Medulla oblongata (tissue), 1 donor: ENCODE results near the gene SLC7A14.

Experiments
- DNase-seq: peaks from one replicate; pipeline ENCODE4 v3.0.0-alpha.2; 2015; ENCODE audit errors: extremely low spot score

The SLC7A14 gene

DNA sequence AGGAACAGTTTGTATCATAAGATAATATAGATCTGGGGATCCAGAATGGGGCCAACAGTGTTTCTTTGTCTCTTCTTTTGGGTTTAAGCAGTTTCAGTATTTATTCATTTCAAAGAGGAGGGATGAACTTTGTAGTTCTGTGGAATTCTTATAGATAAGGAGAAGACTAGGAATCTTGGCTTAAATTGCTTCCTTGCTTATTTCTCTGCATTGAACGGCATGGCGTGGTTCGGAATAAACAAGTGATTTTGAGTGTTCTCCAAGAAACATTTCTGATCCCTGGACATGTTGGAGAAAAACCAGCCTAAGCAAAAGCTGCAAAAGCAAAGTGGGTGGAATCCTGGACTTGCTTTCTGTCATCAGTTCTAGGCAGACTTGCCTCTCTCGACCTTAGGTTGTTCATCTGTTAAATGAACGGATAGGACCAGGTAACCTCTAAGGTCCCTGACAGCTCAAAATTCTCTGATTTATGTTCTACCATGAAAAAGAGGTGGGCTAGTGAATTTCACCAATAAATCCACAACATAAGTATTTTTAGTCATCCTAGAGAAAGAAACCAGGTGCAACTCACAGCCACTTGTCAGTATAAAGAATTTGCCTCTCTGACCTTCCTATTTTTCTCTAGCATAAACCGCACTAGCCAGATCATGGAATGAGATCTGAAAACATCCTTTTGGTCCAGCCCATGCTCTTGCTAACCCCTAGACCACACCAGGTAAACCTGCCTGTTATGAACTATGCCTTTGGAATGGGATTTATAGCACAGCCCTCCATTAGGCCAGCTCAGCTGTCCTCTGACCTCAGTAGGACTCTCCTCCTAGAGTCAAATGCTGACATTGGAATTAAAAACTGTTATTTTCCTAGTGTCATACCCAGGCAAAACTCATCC lies 88.4 kb downstream of the SLC7A14 start:
- DNase-seq: no peak

DNA sequence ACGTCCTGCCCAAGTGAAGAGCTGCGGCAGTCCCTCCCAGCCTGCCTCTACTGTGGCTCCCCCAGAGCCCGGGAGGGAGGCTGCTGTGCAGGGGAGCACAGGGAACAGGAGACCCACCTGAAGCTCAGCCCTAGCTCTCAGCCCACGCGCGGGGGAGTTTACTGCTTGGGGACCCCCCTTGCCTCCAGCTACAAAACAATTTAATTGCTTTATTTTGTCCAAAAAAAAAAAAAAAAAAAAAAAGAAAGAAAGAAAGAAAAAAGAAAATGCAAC lies 89.1 kb downstream of the SLC7A14 start:
- no peak for DNase-seq

DNA sequence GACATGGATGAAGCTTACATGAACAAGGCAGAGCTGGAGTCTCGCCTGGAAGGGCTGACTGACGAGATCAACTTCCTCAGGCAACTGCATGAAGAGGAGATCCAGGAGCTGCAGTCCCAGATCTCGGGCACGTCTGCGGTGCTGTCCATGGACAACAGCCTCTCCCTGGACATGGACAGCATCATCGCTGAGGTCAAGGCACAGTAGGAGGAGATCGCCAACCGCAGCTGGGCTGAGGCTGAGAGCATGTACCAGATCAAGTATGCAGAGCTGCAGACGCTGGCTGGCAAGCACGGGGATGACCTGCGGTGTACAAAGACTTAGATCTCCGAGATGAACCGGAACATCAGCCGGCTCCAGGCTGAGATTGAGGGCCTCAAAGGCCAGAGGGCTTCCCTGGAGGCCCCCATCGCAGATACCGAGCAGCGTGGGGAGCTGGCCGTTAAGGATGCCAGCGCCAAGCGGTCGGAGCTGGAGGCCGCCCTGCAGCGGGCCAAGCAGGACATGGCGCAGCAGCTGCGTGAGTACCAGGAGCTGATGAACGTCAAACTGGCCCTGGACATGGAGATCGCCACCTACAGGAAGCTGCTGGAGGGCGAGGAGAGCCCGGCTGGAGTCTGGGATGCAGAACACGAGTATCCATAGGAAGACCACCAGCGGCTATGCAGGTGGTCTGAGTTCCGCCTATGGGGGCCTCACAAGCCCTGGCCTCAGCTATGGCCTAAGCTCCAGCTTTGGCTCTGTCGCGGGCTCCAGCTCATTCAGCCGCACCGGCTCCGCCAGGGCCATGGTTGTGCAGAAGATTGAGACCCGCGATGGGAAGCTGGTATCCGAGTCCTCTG lies 89.6 kb downstream of the SLC7A14 start:
- no peak for DNase-seq

DNA sequence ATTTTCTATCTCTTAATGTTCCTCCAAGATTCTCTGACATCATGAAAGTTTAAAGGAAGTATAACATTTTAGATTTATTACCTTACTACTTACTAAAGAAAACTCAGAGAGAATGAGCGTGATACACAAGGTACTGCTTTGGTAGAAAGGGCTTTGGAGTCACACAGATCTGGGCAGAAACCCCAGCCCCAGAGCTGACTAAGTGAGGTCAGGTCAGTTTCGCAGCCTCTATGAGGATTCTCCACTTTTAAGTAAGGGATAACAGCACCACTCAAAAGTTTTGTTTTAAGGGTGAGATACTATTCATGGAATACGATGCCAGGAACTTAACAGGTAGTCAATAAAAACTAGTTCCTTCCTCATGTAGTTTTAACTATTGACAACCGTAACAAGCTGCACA lies 91.1 kb downstream of the SLC7A14 start:
- DNase-seq: no peak

DNA sequence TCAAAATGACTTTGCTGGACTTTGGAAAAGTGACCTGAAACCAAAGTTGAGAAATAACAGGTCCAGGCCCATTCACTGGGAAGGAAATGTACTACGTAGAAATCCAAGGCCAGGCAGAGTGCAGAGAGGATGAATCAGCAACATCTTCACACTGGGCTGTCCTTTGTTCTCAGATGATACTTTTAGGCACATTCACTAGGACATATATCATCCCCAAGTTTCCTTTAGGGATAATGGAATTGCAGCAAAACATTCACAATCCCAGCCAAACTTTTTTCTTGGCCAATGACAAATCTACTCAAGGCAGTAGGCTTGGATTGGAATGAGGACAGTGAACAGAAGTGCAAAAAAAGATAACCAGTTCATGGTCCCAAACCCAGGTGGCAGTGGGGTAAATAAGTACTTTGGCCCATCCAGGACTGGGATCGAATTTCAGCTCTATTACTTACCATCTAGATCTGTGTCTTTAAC lies 92.1 kb downstream of the SLC7A14 start:
- DNase-seq: peak; percentile 54

DNA sequence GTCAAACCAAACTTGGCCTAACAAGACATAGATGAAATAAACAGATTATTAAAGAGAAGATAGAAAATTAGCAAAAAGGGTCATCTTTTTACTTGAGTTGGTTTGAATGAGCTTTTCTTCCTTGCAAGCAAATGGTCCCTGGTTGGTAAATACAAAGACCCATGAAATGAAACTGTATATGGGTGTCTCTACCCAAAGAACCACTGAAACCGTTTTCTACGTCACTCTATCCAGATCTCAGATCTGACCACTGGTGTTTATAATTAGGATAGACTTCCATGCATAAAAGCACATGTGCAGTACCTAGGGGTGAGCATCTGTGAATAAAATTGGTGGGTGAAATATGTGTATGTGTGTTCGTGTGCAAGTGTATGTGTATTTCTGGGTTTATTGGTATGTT lies 94.0 kb downstream of the SLC7A14 start:
- DNase-seq: no peak

DNA sequence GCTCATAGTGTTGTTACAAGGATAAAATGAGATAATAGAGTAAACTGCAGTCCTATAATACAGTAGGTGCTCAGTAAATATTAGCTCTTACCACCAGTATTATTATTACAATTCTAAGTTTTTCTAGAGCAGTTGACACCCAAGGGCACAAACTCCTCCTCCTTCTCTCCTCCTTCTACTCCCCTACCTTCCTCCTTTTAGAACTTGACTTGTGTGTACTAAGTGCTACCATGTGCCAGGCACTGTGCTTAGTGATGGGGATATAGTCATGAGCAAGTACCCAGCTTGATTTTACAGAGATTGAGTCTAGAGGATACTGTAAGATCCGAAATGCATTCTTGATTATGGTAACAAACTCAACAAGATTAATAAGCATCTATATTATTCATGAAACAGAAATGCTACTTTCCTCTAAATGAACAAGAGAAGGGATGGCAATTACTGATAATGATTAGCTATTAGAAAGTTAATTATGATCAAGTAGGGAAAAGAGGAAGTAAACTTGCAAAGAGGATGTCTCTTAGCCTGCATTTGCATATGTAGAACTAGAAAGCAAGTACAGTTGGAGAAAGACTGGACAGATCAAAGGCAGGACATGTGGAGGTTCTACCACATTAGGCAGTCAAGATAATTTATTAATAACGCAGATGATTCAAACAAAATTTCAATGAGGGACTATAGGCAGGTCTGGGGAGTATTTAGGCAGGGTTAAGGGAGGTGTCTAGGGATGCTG lies 94.9 kb downstream of the SLC7A14 start:
- no peak for DNase-seq

DNA sequence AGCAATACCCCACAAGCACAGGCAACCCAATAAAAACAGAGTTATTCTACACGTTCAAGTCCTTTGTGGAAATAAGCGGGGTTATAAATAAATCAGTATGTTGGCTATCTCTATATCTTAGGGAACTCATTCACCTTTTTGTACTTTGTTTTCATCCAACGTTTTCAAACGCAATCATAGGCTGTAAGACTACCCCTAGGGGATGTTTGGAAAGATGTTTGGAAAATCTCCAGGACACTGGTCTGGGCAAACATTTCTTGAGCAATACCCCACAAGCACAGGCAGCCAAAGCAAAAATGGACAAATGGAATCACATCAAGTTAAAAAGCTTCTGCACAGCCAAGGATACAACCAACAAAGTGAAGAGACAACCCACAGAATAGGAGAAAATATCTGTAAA lies 97.1 kb downstream of the SLC7A14 start:
- DNase-seq: no peak

DNA sequence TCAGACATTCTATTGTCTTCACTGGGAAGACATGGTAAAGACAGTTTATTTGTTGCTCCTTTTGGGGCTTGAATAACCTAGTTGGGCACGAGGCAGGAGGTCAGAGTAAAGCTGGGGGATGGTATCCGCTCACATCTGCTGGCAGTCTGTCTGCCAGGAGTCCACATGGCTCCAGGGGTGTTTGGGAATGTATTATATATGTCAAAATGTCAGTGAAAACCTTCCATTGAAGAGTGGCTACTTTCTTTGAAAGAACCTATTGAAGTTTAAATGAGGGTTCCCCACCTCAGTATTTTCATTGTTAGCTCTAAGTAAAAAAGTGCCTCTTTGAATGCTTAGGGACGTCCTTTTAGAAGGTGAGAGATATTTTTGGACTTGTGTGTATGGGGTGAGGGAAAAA lies 98.8 kb downstream of the SLC7A14 start:
- DNase-seq: no peak

DNA sequence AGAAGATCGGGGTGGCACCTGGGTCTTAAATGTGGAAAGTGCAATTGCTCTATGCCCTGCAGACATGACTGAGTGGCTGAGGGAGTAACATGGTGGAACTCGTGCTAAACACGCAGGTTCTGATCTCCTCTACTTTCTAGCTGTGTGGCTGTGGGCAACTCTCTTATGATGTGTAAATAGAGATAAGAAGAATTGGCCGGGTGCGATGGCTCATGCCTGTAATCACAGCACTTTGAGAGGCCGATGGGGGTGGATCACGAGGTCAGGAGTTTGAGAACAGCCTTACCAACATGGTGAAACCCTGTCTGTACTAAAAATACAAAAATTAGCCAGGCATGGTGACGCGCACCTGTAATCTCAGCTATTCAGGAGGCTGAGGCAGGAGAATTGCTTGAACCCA lies 99.5 kb downstream of the SLC7A14 start:
- no peak for DNase-seq

DNA sequence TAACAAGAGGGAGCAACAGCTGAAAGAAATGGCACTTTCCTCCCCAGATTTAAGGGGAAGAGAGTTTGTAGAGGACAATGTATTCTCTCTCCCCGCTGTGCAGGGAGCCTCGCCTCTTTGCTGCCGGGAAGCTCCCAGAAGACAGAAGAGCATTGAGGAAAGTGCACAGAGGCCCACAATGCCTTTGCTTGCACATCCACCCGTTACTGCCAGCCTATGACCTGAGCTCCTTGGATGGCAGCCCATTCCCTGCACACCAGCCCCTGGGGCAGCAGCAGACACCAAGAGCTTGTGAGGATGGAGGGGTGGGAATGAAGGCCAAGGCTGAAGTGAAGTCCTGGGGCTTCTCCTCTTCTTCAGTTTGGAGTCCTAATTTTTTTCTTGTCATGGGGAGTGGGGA lies 100.2 kb downstream of the SLC7A14 start:
- peak; percentile 92 for DNase-seq

DNA sequence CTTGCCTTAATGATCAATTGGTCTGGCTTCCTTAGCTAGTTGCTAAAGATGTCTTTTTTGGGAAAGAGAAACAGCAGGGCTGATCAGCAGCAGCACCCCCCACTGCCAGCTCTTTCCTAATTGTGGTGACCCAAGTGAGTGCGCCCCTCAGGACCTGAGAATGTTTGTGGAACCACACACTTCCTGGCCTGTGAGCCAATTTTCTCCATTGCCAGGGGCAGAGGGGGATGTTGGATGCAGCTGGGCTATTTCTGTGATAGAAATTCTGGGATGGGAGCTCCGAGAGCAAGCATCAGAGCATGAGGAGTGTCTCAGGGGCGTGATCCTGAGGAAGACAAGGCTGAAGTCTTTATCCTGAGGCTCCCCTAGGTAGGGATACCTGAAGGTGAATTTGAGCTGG lies 100.6 kb downstream of the SLC7A14 start:
- DNase-seq: no peak

DNA sequence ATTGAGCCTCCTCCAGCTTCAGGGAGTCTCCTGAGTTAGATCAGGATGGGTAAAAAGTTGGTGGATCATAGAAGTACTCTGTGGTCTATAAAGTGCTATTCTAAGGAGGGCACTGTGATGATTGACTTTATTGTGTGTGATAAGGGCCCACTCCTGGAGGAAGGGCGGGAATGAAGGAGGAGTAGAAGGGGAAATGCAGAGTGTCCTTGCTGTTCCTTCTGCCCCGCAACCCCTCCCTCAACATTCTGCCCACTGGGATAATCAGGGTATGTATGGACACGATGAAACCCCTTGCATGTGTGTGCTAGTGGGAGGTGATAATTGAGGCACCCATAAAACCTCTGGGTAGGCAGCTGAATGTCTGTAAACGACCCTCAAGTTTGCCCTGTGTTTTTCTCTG lies 101.0 kb downstream of the SLC7A14 start:
- no peak for DNase-seq

DNA sequence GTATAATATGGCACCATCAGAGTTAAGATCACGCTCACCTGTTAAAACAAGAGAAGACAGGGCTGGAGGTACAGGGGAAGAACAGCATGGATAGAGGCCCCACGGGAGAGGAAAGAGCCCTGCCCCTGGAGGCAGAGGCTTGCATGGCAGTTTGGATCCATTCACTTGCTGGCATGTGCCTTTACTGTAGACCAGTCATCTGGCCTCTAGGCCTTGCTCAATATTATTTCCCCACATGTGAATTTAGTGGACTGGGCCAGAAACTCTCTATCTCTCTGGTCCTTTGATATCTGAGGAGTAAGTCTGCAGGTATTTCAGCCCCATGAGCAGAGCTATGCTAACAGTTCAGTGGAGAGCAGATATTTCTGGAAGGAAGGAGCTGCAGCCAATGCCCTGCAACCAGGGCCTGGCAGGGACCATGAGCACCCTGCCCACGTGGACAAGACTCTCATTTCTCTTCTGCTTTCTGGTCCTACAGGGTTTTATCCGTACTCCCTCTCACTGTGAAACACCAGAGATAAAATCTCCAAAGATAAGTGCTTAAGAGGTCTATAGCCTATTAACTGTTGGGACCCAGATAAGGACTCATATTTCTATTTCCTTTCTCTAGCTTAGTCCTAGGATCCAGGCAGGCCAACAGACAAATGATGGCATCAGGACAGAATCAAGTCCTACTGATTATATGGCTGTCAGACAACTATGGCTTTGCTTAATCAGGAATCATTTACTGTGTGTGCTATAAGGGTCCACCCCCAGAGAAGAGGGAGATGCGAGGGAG lies 102.2 kb downstream of the SLC7A14 start:
- no peak for DNase-seq

DNA sequence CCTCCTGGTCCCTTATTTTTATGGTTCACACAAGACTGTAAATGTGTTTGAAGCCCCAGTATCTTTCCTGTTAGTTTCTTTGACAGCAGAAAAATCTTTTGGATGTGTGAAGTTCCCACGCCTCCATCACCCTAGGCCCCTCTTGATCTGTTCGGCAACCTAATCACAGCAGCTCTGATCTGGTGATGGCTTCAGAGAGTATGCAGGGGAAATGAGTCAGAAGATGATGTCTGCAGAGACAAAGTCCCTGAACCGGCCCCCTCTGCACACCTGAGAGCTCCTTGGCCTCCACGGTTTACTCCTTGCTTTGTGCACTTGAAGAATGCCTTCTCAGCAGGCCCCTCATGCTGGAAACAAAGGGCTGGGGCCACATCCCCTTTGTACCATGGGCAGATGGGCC lies 103.7 kb downstream of the SLC7A14 start:
- DNase-seq: no peak

DNA sequence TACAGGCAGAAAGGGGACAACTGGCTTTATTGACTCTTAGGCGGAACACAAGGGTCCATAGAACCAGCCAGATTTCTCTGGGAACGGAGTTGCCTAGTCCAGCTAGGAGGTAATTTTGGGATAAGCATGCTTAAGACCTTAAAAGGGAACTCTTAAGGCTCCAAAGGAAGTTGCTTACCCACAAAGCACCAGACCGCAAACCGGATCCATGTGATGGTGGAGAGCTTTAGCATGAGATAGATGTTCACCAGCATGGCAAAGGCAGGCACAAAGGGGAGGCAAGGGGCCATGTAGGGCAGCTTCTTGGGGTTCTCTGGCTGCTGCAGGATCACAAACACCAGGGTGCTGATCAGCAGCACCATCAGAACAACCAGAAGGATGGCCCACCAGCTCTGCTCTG lies 105.8 kb downstream of the SLC7A14 start:
- no peak for DNase-seq

DNA sequence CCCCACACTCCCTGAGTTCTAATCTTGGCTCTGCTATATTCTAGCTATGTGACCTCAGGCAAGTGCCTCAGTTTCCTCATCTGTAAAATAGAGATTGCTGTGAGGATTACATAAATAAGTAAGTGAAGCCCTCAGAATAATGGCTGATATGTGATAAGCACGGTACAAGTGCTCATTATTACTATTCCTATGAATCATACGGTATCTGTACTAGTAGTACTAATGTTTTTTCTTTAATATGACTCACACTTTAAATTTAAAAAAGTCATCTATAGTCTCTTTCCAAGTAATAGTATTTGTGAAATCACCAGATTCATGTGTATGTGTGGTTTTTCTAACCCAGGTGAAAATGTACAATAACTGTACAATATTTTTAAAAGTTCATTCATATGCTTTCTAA lies 108.5 kb downstream of the SLC7A14 start:
- DNase-seq: no peak

DNA sequence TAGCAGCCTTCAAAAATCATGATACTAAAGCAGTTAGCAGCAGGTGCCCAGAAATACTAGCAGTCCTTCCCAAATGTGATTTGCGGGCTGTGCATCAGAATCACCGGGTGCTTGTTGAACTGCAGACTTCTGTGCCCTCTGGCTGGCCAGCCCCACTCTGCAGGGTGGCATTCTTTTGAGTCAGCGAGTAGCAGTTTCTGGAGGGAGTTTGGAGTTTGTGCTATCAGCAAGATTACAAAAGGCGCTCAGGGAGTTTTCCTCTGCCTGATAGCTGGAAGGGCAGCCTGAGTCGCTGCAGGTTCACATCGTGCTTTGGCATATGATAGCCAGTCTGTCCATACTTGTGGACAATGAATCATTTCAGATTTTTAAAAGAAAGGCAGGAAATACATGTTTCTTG lies 109.6 kb downstream of the SLC7A14 start:
- DNase-seq: peak; percentile 71

DNA sequence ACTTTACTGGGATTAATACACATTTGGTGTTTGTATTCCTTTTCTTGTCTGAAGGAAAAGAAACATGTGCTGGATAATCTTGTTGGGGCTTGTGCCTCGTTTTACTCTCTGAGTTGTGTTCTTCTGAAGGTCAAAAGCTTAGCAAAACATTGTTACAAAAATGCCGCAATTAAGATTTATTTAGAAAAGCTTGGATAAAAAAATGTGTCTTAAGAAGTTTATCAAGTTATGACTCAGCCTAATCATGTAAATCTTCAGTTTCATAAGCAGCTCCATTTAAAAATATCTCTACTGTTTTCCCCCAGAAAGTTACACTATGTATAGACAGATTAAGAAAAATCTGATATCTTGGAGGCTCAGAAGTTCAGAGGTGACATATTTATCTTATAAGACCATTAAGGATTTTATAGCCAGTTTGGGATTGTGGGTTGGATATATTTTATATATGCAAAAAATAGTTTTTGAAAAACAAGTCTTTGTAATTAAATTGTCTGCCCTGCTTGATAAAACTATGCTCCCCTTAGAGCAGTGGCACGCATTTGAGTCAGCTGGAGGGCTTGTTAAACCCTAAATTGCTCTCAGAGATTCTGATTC lies 110.7 kb downstream of the SLC7A14 start:
- DNase-seq: no peak

DNA sequence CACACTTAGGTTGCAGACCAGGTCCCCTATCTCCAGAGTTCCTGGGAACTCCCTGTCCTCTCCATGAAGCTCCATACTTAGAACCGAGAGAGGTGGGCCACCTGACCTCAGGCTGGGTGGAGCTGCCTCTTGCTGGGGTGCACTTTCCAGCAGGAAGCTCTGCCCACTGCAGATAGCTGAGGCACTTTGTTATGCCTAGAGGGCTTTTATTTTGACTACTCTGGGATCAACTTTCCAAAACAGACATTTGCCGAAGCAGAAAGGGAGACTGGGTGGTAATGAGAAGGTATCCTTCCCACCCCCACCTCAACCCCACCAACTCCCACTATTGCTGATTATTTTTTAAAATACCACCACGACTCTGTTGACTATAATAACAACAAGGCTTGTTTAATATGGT lies 112.5 kb downstream of the SLC7A14 start:
- DNase-seq: no peak

DNA sequence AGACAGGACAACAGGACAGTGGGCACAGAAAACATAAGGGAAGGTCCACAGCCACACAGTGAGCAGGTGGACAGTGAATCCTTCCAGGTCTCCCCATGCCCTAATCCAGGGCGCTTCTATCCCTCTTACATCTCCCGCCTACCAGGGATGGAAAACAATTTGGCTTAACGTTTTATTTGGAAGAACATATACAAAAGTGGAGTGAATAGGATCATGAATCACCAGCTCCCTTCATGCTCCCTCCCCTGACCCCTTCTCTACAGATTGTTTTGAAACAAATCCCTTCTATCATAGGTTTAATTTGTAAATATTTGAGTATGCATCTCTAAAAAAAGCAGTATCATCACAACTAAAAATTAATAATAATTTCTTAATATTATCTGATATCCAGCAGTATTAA lies 114.7 kb downstream of the SLC7A14 start:
- peak; percentile 42 for DNase-seq
